Neural progenitor cell (in vitro differentiated cells): ENCODE measurements around the gene UGT2B7.

Experiments
- CTCF ChIP-seq: fragments of 200-600 bp; sonication (generic); IDR thresholded peaks from 2 replicates; pipeline ENCODE4 v1.5.1; 2017; ENCODE audit warnings: antibody characterized with exemption, mild to moderate bottlenecking
- EZH2 ChIP-seq: fragments of 200-600 bp; sonication (generic); IDR thresholded peaks from 2 replicates; pipeline ENCODE4 v1.6.1; 2017; ENCODE audit warnings: antibody characterized with exemption, mild to moderate bottlenecking, moderate library complexity

- TF ChIP-seq CTCF = no peak
- TF ChIP-seq EZH2 = no peak
These were observed 2.6 kb upstream of the UGT2B7 start for GRCh38 chr4:69093681-69094080.
